GM21515 (cell line): ENCODE results near the gene KCNAB3.

Experiments
- ATAC-seq: cut with Tn5 transposase; IDR thresholded peaks from one replicate; pipeline ENCODE4 v1.9.1; 2021; ENCODE audit not compliant: unreplicated experiment

The KCNAB3 gene

DNA sequence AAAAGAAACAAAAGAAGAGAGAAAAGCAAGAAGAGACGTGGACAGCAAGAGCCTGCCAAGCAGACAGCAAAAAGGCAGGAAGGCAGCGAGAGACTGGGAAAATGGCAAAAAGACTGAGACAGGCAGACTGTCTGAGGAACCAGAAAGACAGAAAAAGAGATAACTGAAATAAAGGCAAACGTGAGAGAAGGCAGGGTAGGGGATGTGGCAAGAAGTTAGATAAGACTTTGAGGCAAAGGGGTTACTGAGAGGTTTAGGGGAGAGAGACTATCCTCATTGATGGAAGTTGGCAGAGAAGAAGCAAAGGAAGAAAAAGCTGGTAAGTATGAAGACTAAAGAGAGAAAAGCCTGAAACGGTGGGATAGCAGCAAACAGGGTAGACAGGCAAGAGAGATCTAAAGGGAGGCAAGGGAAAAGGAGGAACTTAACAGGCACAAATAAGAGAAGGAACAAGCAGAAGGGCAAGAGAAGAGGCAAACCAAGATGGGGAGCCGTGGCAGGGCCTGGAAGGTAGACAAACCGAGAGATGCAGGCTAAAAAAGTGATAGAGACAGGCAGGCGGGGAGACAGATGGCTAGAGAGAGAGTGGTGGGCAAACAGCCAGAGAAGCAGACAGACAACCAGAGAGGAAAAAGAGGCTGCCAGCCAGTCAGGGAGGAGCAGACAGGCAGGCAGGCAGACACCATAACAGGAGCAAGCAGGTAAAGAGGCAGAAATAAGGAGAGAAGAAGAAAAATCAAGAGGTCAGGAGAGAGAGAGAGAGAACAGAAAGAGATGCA is 48.2 kb downstream of the KCNAB3 start:
- ATAC-seq: no peak

DNA sequence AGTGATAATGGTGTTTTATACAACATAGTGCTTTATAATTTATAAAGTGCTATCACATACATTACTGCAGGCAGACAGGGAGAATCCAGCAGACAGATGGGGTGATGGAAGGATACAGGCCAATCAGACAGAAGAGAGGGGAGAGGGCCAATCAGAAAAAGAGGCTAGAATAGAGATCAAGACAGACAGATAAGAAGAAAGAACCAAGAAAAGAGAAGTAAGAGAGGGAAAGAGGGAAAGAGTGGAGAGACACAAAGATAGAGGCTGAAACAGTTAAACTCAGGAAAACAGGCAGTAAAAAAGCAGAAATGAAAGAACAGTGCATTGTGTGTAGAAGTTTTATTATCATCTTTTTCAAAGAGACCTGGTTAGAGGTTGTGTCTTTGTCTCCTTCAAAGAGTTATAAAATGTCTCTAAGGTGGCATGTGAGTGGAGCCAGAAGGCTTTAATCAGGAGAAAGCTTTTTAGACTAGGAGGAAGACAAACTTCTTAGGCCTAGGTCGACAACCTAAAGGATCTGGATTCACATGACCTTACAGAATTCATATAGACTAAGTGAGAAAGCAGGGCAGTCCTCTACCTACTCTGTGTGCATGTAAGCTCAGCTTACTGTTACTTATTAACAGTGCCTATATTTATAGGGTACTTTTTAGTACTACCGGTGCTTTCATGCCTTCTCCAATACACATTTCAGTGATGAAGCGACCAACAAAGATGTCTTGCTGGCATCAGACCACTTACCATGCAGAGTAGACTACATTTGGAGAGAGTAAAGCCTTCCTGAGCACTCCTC is 49.4 kb downstream of the KCNAB3 start:
- no peak for ATAC-seq

- ATAC-seq: no peak
Observed at GRCh38 chr17:7878234-7878633, 51.4 kb downstream of the KCNAB3 start.

GRCh38 chr17:7875804-7876370 is 53.8 kb downstream of the KCNAB3 start:
- ATAC-seq: no peak

DNA sequence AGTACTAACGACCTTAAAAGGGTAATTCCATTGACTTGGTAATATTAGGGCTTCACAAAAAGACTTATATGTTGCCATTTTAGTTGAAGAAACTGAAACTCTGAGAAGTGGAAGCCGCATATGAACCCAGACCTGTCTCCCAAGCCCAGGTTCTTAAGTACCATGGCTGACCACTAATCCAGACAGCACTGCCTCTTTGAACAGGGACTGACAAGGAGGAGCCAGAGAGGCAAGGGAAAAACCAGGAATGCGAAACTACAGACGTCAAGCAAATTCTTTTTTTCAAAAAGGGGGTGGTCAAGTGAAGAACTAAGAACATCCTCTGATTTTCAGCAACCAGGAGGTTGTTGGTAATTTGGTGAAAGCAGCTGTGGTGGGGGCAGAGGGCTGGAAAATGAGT is 56.6 kb downstream of the KCNAB3 start:
- no peak for ATAC-seq
